ENCODE measurements around the gene SLC5A6.
"Not testable (repeated sequence)": the region's sequence is repeated elsewhere in the genome, so short reads cannot be mapped to it uniquely, and the experiment has no call there.

The SLC5A6 gene

GRCh38 chr2:27201675-27202074 lies 10.4 kb downstream of the SLC5A6 start:
- H3K27ac ChIP-seq (ENCODE audit: insufficient read depth in 1 of 2, low read depth in 1 of 2, low read length in 2 of 2, poor library complexity in 1 of 2, severe bottlenecking in 2 of 2): no peak overlapping the region
- no peak for DNase-seq
- H3K36me3 ChIP-seq (ENCODE audit: control insufficient read depth in 4 of 4, insufficient read depth in 4 of 4, low read length in 3 of 4): peaks cover 14 to 70% (median 52%) of the 10 kb centered on the region in 4 experiments
- 98% methylated on average over 7 of the region's 7 CpGs for WGBS (ENCODE audit: insufficient coverage)
- no peaks in the 10 kb centered on the region for H3K9me3 ChIP-seq (ENCODE audit: control extremely low read depth in 1 of 5, control insufficient read depth in 4 of 5, insufficient read depth in 2 of 5, low read depth in 1 of 5, low read length in 4 of 5)
- ChIA-PET CTCF (interaction anchor here (1.3 kb wide), 1 partner anchor 11 kb away, joined by 3 read pairs; no protein-coding TSS in a partner anchor), POLR2A (no interaction called here)
- H3K27me3 ChIP-seq (replicated peaks in 2 of 5; ENCODE audit: control insufficient read depth in 4 of 5, insufficient read depth in 5 of 5, low read length in 4 of 5): no peaks in the 10 kb centered on the region
- H3K4me1 ChIP-seq (ENCODE audit: control extremely low read depth in 1 of 4, control insufficient read depth in 4 of 4, insufficient read depth in 4 of 4, low read length in 3 of 4): no peaks in the 10 kb centered on the region
- no peak overlapping the region for H3K4me3 ChIP-seq (ENCODE audit: control insufficient read depth in 1 of 7, extremely low read depth in 1 of 7, insufficient read depth in 4 of 7, low read depth in 2 of 7, low read length in 6 of 7)

GRCh38 chr2:27199241-27199640 lies 12.8 kb downstream of the SLC5A6 start:
- Histone ChIP-seq H3K4me1 (ENCODE audit: control extremely low read depth in 1 of 4, control insufficient read depth in 4 of 4, insufficient read depth in 4 of 4, low read length in 3 of 4) (no peaks in the 10 kb centered on the region), H3K4me3 (ENCODE audit: control insufficient read depth in 1 of 7, extremely low read depth in 1 of 7, insufficient read depth in 4 of 7, low read depth in 2 of 7, low read length in 6 of 7) (no peak overlapping the region), H3K36me3 (ENCODE audit: control insufficient read depth in 4 of 4, insufficient read depth in 4 of 4, low read length in 3 of 4) (peaks cover 7 to 45% (median 31%) of the 10 kb centered on the region in 4 experiments), H3K27ac (ENCODE audit: insufficient read depth in 1 of 2, low read depth in 1 of 2, low read length in 2 of 2, poor library complexity in 1 of 2, severe bottlenecking in 2 of 2) (no peak overlapping the region), H3K9me3 (ENCODE audit: control extremely low read depth in 1 of 5, control insufficient read depth in 4 of 5, insufficient read depth in 2 of 5, low read depth in 1 of 5, low read length in 4 of 5) (no peaks in the 10 kb centered on the region), H3K27me3 (replicated peaks in 2 of 5; ENCODE audit: control insufficient read depth in 4 of 5, insufficient read depth in 5 of 5, low read length in 4 of 5) (no peaks in the 10 kb centered on the region)
- CTCF ChIA-PET: no interaction called here
- POLR2A ChIA-PET: no interaction called here
- DNase-seq: no peak
- 100% methylated on average over 1 of the region's 2 CpGs for WGBS (ENCODE audit: insufficient coverage)

GRCh38 chr2:27198627-27199026 lies 13.4 kb downstream of the SLC5A6 start:
- Histone ChIP-seq H3K9me3 (ENCODE audit: control extremely low read depth in 1 of 5, control insufficient read depth in 4 of 5, insufficient read depth in 2 of 5, low read depth in 1 of 5, low read length in 4 of 5) (no peaks in the 10 kb centered on the region), H3K27me3 (replicated peaks in 2 of 5; ENCODE audit: control insufficient read depth in 4 of 5, insufficient read depth in 5 of 5, low read length in 4 of 5) (no peaks in the 10 kb centered on the region), H3K36me3 (ENCODE audit: control insufficient read depth in 4 of 4, insufficient read depth in 4 of 4, low read length in 3 of 4) (peaks cover 5 to 39% (median 25%) of the 10 kb centered on the region in 4 experiments), H3K27ac (ENCODE audit: insufficient read depth in 1 of 2, low read depth in 1 of 2, low read length in 2 of 2, poor library complexity in 1 of 2, severe bottlenecking in 2 of 2) (no peak overlapping the region), H3K4me3 (ENCODE audit: control insufficient read depth in 1 of 7, extremely low read depth in 1 of 7, insufficient read depth in 4 of 7, low read depth in 2 of 7, low read length in 6 of 7) (no peak overlapping the region), H3K4me1 (ENCODE audit: control extremely low read depth in 1 of 4, control insufficient read depth in 4 of 4, insufficient read depth in 4 of 4, low read length in 3 of 4) (no peaks in the 10 kb centered on the region)
- CTCF ChIA-PET: interaction anchor here (1.6 kb wide), 1 partner anchor 75 kb away, joined by 6 read pairs; the partner anchor contains the start of gene ABHD1
- no peak for DNase-seq
- 88% methylated on average over 2 of the region's 2 CpGs for WGBS (ENCODE audit: insufficient coverage)
- POLR2A ChIA-PET: no interaction called here

- POLR2A ChIA-PET; H3K4me3 ChIP-seq (ENCODE audit: control insufficient read depth in 1 of 7, extremely low read depth in 1 of 7, insufficient read depth in 4 of 7, low read depth in 2 of 7, low read length in 6 of 7); H3K27me3 ChIP-seq (replicated peaks in 2 of 5; ENCODE audit: control insufficient read depth in 4 of 5, insufficient read depth in 5 of 5, low read length in 4 of 5); DNase-seq; H3K4me1 ChIP-seq (ENCODE audit: control extremely low read depth in 1 of 4, control insufficient read depth in 4 of 4, insufficient read depth in 4 of 4, low read length in 3 of 4); H3K9me3 ChIP-seq (ENCODE audit: control extremely low read depth in 1 of 5, control insufficient read depth in 4 of 5, insufficient read depth in 2 of 5, low read depth in 1 of 5, low read length in 4 of 5); H3K27ac ChIP-seq (ENCODE audit: insufficient read depth in 1 of 2, low read depth in 1 of 2, low read length in 2 of 2, poor library complexity in 1 of 2, severe bottlenecking in 2 of 2): not testable (repeated sequence)
- CTCF ChIA-PET: interaction anchor here (1.6 kb wide), 1 partner anchor 74 kb away, joined by 6 read pairs; the partner anchor contains the start of gene ABHD1
- peaks cover 5 to 34% (median 21%) of the 10 kb centered on the region in 4 experiments for H3K36me3 ChIP-seq (ENCODE audit: control insufficient read depth in 4 of 4, insufficient read depth in 4 of 4, low read length in 3 of 4)
- WGBS (ENCODE audit: insufficient coverage): no CpG with 5 or more reads among the region's 3 CpGs
Measured at GRCh38 chr2:27198068-27198467, 14.0 kb downstream of the SLC5A6 start.

GRCh38 chr2:27195799-27196198 lies 16.3 kb downstream of the SLC5A6 start:
- H3K4me1 ChIP-seq (ENCODE audit: control extremely low read depth in 1 of 4, control insufficient read depth in 4 of 4, insufficient read depth in 4 of 4, low read length in 3 of 4); H3K27me3 ChIP-seq (replicated peaks in 2 of 5; ENCODE audit: control insufficient read depth in 4 of 5, insufficient read depth in 5 of 5, low read length in 4 of 5); H3K27ac ChIP-seq (ENCODE audit: insufficient read depth in 1 of 2, low read depth in 1 of 2, low read length in 2 of 2, poor library complexity in 1 of 2, severe bottlenecking in 2 of 2); DNase-seq; CTCF ChIA-PET; H3K4me3 ChIP-seq (ENCODE audit: control insufficient read depth in 1 of 7, extremely low read depth in 1 of 7, insufficient read depth in 4 of 7, low read depth in 2 of 7, low read length in 6 of 7); POLR2A ChIA-PET; H3K9me3 ChIP-seq (ENCODE audit: control extremely low read depth in 1 of 5, control insufficient read depth in 4 of 5, insufficient read depth in 2 of 5, low read depth in 1 of 5, low read length in 4 of 5): not testable (repeated sequence)
- H3K36me3 ChIP-seq (ENCODE audit: control insufficient read depth in 4 of 4, insufficient read depth in 4 of 4, low read length in 3 of 4): peaks cover 2 to 13% (median 9%) of the 10 kb centered on the region in 4 experiments
- 100% methylated on average over 1 of the region's 3 CpGs for whole genome bisulfite sequencing (ENCODE audit: insufficient coverage)

- POLR2A ChIA-PET: interaction anchor here (0.7 kb wide), 2 partner anchors 9 to 41 kb away, joined by 3 read pairs; no protein-coding TSS in a partner anchor
- CTCF ChIA-PET: interaction anchor here (1.3 to 5.3 kb wide), 2 partner anchors 24 to 95 kb away, joined by 3 to 97 read pairs; no protein-coding TSS in a partner anchor
- H3K27me3 ChIP-seq (replicated peaks in 2 of 5; ENCODE audit: control insufficient read depth in 4 of 5, insufficient read depth in 5 of 5, low read length in 4 of 5): no peaks in the 10 kb centered on the region
Measured at GRCh38 chr2:27194538-27195354, 17.3 kb downstream of the SLC5A6 start.

More at GRCh38 chr2:27194538-27195354, 17.3 kb downstream of the SLC5A6 start:
- WGBS (ENCODE audit: insufficient coverage): 94% methylated on average over 7 of the region's 17 CpGs
- H3K4me3 ChIP-seq (ENCODE audit: control insufficient read depth in 1 of 7, extremely low read depth in 1 of 7, insufficient read depth in 4 of 7, low read depth in 2 of 7, low read length in 6 of 7): no peak overlapping the region
- H3K4me1 ChIP-seq (ENCODE audit: control extremely low read depth in 1 of 4, control insufficient read depth in 4 of 4, insufficient read depth in 4 of 4, low read length in 3 of 4): no peaks in the 10 kb centered on the region
- no peaks in the 10 kb centered on the region for H3K9me3 ChIP-seq (ENCODE audit: control extremely low read depth in 1 of 5, control insufficient read depth in 4 of 5, insufficient read depth in 2 of 5, low read depth in 1 of 5, low read length in 4 of 5)
- no peak for DNase-seq
- no peak overlapping the region for H3K27ac ChIP-seq (ENCODE audit: insufficient read depth in 1 of 2, low read depth in 1 of 2, low read length in 2 of 2, poor library complexity in 1 of 2, severe bottlenecking in 2 of 2)
- peaks cover 0 to 5% (median 4%) of the 10 kb centered on the region in 4 experiments for H3K36me3 ChIP-seq (ENCODE audit: control insufficient read depth in 4 of 4, insufficient read depth in 4 of 4, low read length in 3 of 4)
